ENCODE data around the gene RBP3. TPM values are rescaled to one million over a fixed set of nuclear protein-coding genes. Genes with fewer than 3 reads are reported as not detected.

RBP3 gene
- total RNA-seq, 1 experiment from 2014 or later, result not detected

DNA sequence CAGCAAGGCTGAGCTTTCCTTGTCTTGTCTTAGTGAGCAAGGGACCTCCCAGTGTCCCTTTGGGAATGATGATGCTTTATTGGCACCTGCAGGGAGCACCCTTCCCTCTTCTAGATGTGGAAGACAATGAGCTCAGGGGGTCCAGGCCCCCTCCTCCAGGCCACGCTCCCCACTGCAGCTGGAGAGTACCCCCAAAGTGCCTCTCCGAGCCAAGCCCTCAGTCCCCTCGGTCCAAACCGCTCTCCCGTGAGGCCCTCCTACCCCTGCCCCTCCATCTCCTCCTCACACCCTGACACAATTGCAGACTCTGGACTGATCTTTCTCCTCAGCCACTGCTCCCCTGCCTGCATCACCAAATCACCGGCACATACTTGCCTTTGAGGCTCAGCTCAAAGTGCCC, 16.7 kb downstream of the RBP3 start:
- POLR2A ChIA-PET, result interaction anchor here (1.0 kb wide), 1 partner anchor 19 kb away, joined by 3 read pairs; the partner anchor contains the start of gene ZNF488
- CTCF ChIA-PET, result interaction anchor here (1.3 kb wide), 1 partner anchor 39 kb away, joined by 3 read pairs; no protein-coding TSS in a partner anchor
- intact Hi-C loops (cut with micrococcal nuclease), result loop anchor here (5.0 kb wide), 1 partner anchor 72 kb away; no protein-coding TSS in a partner anchor

More for the DNA sequence above, 16.7 kb downstream of the RBP3 start:
- no peak for DNase-seq (ENCODE audit: low read depth, low spot score)
- H4K20me1 ChIP-seq (ENCODE audit: insufficient read depth), result no peaks in the 10 kb centered on the region
- ATAC-seq, result no peak
- TF ChIP-seq, protein P1, sequence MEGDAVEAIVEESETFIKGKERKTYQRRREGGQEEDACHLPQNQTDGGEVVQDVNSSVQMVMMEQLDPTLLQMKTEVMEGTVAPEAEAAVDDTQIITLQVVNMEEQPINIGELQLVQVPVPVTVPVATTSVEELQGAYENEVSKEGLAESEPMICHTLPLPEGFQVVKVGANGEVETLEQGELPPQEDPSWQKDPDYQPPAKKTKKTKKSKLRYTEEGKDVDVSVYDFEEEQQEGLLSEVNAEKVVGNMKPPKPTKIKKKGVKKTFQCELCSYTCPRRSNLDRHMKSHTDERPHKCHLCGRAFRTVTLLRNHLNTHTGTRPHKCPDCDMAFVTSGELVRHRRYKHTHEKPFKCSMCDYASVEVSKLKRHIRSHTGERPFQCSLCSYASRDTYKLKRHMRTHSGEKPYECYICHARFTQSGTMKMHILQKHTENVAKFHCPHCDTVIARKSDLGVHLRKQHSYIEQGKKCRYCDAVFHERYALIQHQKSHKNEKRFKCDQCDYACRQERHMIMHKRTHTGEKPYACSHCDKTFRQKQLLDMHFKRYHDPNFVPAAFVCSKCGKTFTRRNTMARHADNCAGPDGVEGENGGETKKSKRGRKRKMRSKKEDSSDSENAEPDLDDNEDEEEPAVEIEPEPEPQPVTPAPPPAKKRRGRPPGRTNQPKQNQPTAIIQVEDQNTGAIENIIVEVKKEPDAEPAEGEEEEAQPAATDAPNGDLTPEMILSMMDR (IDR thresholded peaks at IDR 0.05 in 2 of 3, conservative IDR thresholded peaks at IDR 0.05 in 1 of 3; ENCODE audit: borderline replicate concordance in 1 of 3, insufficient read depth in 1 of 3, low read depth in 2 of 3, low read length in 2 of 3), result no peak
- TF ChIP-seq POLR2A (IDR thresholded peaks at IDR 0.05; ENCODE audit: borderline replicate concordance, extremely low read depth, insufficient read depth, insufficient read length) (no peak), ELF1 (IDR thresholded peaks at IDR 0.05; ENCODE audit: borderline replicate concordance, low read depth) (no peak), EZH2 (IDR thresholded peaks at IDR 0.05) (no peak), EGR1 (IDR thresholded peaks at IDR 0.05; ENCODE audit: low read depth) (no peak), POLR2AphosphoS5 (IDR thresholded peaks at IDR 0.05; ENCODE audit: low read depth, low read length) (no peak), ZFX (IDR thresholded peaks at IDR 0.05) (no peak), YY1 (IDR thresholded peaks at IDR 0.05; ENCODE audit: extremely low read depth, insufficient replicate concordance, low read depth, low read length) (no peak), FOSL1 (IDR thresholded peaks at IDR 0.05; ENCODE audit: low read depth) (no peak), SIN3A (IDR thresholded peaks at IDR 0.05; ENCODE audit: low read depth) (no peak), EZH2phosphoT487 (IDR thresholded peaks at IDR 0.05; ENCODE audit: borderline replicate concordance) (no peak)
- TF ChIP-seq, protein P2, sequence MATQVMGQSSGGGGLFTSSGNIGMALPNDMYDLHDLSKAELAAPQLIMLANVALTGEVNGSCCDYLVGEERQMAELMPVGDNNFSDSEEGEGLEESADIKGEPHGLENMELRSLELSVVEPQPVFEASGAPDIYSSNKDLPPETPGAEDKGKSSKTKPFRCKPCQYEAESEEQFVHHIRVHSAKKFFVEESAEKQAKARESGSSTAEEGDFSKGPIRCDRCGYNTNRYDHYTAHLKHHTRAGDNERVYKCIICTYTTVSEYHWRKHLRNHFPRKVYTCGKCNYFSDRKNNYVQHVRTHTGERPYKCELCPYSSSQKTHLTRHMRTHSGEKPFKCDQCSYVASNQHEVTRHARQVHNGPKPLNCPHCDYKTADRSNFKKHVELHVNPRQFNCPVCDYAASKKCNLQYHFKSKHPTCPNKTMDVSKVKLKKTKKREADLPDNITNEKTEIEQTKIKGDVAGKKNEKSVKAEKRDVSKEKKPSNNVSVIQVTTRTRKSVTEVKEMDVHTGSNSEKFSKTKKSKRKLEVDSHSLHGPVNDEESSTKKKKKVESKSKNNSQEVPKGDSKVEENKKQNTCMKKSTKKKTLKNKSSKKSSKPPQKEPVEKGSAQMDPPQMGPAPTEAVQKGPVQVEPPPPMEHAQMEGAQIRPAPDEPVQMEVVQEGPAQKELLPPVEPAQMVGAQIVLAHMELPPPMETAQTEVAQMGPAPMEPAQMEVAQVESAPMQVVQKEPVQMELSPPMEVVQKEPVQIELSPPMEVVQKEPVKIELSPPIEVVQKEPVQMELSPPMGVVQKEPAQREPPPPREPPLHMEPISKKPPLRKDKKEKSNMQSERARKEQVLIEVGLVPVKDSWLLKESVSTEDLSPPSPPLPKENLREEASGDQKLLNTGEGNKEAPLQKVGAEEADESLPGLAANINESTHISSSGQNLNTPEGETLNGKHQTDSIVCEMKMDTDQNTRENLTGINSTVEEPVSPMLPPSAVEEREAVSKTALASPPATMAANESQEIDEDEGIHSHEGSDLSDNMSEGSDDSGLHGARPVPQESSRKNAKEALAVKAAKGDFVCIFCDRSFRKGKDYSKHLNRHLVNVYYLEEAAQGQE (IDR thresholded peaks at IDR 0.05; ENCODE audit: low read depth), result no peak
- TF ChIP-seq, protein P3, sequence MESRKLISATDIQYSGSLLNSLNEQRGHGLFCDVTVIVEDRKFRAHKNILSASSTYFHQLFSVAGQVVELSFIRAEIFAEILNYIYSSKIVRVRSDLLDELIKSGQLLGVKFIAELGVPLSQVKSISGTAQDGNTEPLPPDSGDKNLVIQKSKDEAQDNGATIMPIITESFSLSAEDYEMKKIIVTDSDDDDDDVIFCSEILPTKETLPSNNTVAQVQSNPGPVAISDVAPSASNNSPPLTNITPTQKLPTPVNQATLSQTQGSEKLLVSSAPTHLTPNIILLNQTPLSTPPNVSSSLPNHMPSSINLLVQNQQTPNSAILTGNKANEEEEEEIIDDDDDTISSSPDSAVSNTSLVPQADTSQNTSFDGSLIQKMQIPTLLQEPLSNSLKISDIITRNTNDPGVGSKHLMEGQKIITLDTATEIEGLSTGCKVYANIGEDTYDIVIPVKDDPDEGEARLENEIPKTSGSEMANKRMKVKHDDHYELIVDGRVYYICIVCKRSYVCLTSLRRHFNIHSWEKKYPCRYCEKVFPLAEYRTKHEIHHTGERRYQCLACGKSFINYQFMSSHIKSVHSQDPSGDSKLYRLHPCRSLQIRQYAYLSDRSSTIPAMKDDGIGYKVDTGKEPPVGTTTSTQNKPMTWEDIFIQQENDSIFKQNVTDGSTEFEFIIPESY (IDR thresholded peaks at IDR 0.05; ENCODE audit: extremely low read depth, insufficient replicate concordance, low read length), result no peak
- TF ChIP-seq, protein P4, sequence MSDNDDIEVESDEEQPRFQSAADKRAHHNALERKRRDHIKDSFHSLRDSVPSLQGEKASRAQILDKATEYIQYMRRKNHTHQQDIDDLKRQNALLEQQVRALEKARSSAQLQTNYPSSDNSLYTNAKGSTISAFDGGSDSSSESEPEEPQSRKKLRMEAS (IDR thresholded peaks at IDR 0.05), result no peak
- H3K27ac ChIP-seq (ENCODE audit: low read depth, low read length), result no peak overlapping the region
- no peak overlapping the region for H3K4me3 ChIP-seq (replicated peaks in 1 of 2; ENCODE audit: low read depth in 1 of 2, low read length in 2 of 2)
- BruUV-seq (replicated peaks), result no TSS peak
- no peaks in the 10 kb centered on the region for H3K9me3 ChIP-seq (ENCODE audit: control insufficient read depth in 1 of 2, insufficient read depth in 1 of 2, low read depth in 1 of 2, low read length in 2 of 2)
- no peaks in the 10 kb centered on the region for H3K9me2 ChIP-seq (ENCODE audit: insufficient read depth)
- no peak overlapping the region for H2AFZ ChIP-seq (ENCODE audit: low read depth, low read length, poor library complexity, severe bottlenecking)
- H3K4me1 ChIP-seq (ENCODE audit: control insufficient read depth in 1 of 2, insufficient read depth in 2 of 2, low read length in 2 of 2), result peaks cover 0 to 18% of the 10 kb centered on the region in 2 experiments; a peak in 1 of 4 replicates
- no peaks in the 10 kb centered on the region for H3K79me2 ChIP-seq (ENCODE audit: insufficient read depth, low read length)
- H3K36me3 ChIP-seq (ENCODE audit: control insufficient read depth in 1 of 2, insufficient read depth in 2 of 2, low read length in 2 of 2), result no peaks in the 10 kb centered on the region
- no peak overlapping the region for H3K4me2 ChIP-seq (ENCODE audit: low read length)
- RAD21 ChIA-PET (ENCODE audit: low non-redundant PET in 1 of 2, low total read pairs in 2 of 2, uncharacterized antibody in 2 of 2, unreplicated experiment in 2 of 2), result no interaction called here
- H3K9ac ChIP-seq (ENCODE audit: low read length), result no peak overlapping the region
- H3K27me3 ChIP-seq (ENCODE audit: insufficient read depth, low read length), result no peaks in the 10 kb centered on the region
